Stimulated activated CD4-positive, alpha-beta T cell treated with anti-CD3 and anti-CD28 coated beads, Interleukin-2, amount 100 ng/mL, for 48 hours (primary cell): ENCODE data around the gene LAPTM5.

ENCODE experiments used
- DNase-seq, 2 donors: peaks; one replicate each; pipeline ENCODE4 v3.0.0-alpha.2; 2020

LAPTM5 gene

GRCh38 chr1:30755334-30755733, 2.2 kb downstream of the LAPTM5 start:
- no peak for DNase-seq

- no peak for DNase-seq
Measured at GRCh38 chr1:30754684-30755171, 2.8 kb downstream of the LAPTM5 start.

- no peak for DNase-seq
Measured at GRCh38 chr1:30753660-30754123, 3.9 kb downstream of the LAPTM5 start.

GRCh38 chr1:30753118-30753517, 4.5 kb downstream of the LAPTM5 start:
- no peak for DNase-seq

- DNase-seq, result no peak
Measured at GRCh38 chr1:30752651-30752908, 5.0 kb downstream of the LAPTM5 start.

GRCh38 chr1:30751830-30752650, 5.5 kb downstream of the LAPTM5 start:
- DNase-seq, result no peak

GRCh38 chr1:30750731-30751291, 6.8 kb downstream of the LAPTM5 start:
- DNase-seq, result no peak

GRCh38 chr1:30749691-30750583, 7.6 kb downstream of the LAPTM5 start:
- no peak for DNase-seq

GRCh38 chr1:30748699-30749401, 8.7 kb downstream of the LAPTM5 start:
- no peak for DNase-seq

- no peak for DNase-seq
Measured at GRCh38 chr1:30748098-30748698, 9.4 kb downstream of the LAPTM5 start.

GRCh38 chr1:30747033-30748008, 10.3 kb downstream of the LAPTM5 start:
- DNase-seq, result no peak

- no peak for DNase-seq
Measured at GRCh38 chr1:30746212-30747032, 11.2 kb downstream of the LAPTM5 start.

GRCh38 chr1:30745834-30746208, 11.8 kb downstream of the LAPTM5 start:
- no peak for DNase-seq

- no peak for DNase-seq
Measured at GRCh38 chr1:30745156-30745833, 12.3 kb downstream of the LAPTM5 start.

- no peak for DNase-seq
Measured at GRCh38 chr1:30744060-30744756, 13.4 kb downstream of the LAPTM5 start.

GRCh38 chr1:30743584-30744059, 14.0 kb downstream of the LAPTM5 start:
- DNase-seq, result no peak

GRCh38 chr1:30742963-30743559, 14.5 kb downstream of the LAPTM5 start:
- no peak for DNase-seq

- no peak for DNase-seq
Measured at GRCh38 chr1:30742300-30742962, 15.1 kb downstream of the LAPTM5 start.
